Measurements from ENCODE around the gene REXO4. TPM values are rescaled to one million over a fixed set of nuclear protein-coding genes. Genes with fewer than 3 reads are reported as not detected.
A peak's percentile ranks its signal among the peaks of the same experiment; 100 is the strongest.

Gene REXO4
- total and polyA plus RNA-seq, 2 of the 8 experiments (the other 6 are each of a cell fraction or from before 2014, with no cell fraction given) = 19.1 to 38.3 TPM

DNA sequence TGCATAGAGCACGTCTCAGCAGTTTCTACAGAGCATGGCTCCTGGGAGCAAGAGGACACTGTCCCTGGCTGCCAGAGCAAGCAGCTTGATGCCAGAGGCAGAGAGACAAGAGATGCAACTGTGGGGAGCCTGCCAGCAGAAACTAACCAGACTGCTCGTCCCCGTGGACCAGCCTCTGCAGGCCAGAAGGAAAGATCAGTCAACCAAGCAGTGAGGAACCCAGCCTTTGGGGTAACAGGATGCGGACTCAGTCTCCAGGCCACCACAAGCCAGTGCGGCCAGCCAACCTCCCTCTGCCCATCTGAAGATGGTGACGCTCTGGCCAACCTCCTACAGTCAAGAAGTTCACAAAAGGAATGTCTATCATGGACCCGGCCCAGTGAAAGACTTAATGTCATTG lies 45.7 kb downstream of the REXO4 start:
- DNase-seq (ENCODE audit: low read depth in 1 of 2, low spot score in 2 of 2) = no peak
- H3K23ac ChIP-seq (ENCODE audit: insufficient read length) = no peak overlapping the region
- H4K91ac ChIP-seq (replicated peaks; ENCODE audit: insufficient read length, low read length) = no peak overlapping the region
- no peak overlapping the region for H3K9ac ChIP-seq (replicated peaks in 1 of 4; ENCODE audit: extremely low read depth in 1 of 4, low read depth in 3 of 4, low read length in 3 of 4)
- H3K4me1 ChIP-seq (replicated peaks in 1 of 4; ENCODE audit: control insufficient read depth in 3 of 4, insufficient read depth in 4 of 4, low read length in 3 of 4) = peaks cover 0 to 5% (median 0%) of the 10 kb centered on the region in 4 experiments; a peak in 1 of 7 replicates
- ChIA-PET POLR2A (ENCODE audit: partially characterized antibody) (interaction anchor here (1.3 to 19.9 kb wide), 3 partner anchors 9 to 29 kb away, joined by 5 to 461 read pairs (median 15); partner anchors contain the start of genes MED22, RPL7A, SURF1 and SURF2), CTCF (ENCODE audit: partially characterized antibody) (interaction anchor here (0.7 to 10.1 kb wide), 14 partner anchors 9 to 114 kb away, joined by 3 to 90 read pairs (median 3); partner anchors contain the start of genes SURF1 and SURF2)
- peaks cover 23 to 82% of the 10 kb centered on the region in 2 experiments for H3K79me2 ChIP-seq (ENCODE audit: control insufficient read depth in 1 of 2, insufficient read depth in 2 of 2, low read length in 2 of 2)
- H2BK12ac ChIP-seq (ENCODE audit: low read depth, low read length) = no peak overlapping the region
- no peaks in the 10 kb centered on the region; a peak in 1 of 4 replicates for H3K9me3 ChIP-seq (ENCODE audit: insufficient read depth in 2 of 2, low read depth in 1 of 2, low read length in 1 of 2)
- H3K27me3 ChIP-seq (replicated peaks in 1 of 4; ENCODE audit: control insufficient read depth in 3 of 4, extremely low read depth in 1 of 4, insufficient read depth in 3 of 4, low read length in 3 of 4) = peaks cover 0 to 5% (median 4%) of the 10 kb centered on the region in 4 experiments; a peak in 5 of 7 replicates
- H3K56ac ChIP-seq (replicated peaks; ENCODE audit: insufficient read length, low read depth, low read length) = no peak overlapping the region
- H2BK20ac ChIP-seq (ENCODE audit: low read length) = no peak overlapping the region
- no peak overlapping the region for H2AFZ ChIP-seq (ENCODE audit: low read length)
- H3K4me3 ChIP-seq (ENCODE audit: extremely low read depth in 1 of 4, insufficient read depth in 2 of 4, low read depth in 3 of 4, low read length in 4 of 4) = no peak overlapping the region
- peaks cover 8% of the 10 kb centered on the region; the same call in 1 of the 2 replicates for H3K23me2 ChIP-seq (ENCODE audit: low read depth, low read length)
- no peak overlapping the region for H4K5ac ChIP-seq (ENCODE audit: insufficient read length, low read depth, low read length)
- peak overlapping the region; percentile 52; the same call in 1 of the 2 replicates for H2BK5ac ChIP-seq (ENCODE audit: low read depth, low read length)
- H2BK15ac ChIP-seq (ENCODE audit: low read length) = no peak overlapping the region
- H2BK120ac ChIP-seq (replicated peaks; ENCODE audit: low read depth, low read length) = no peak overlapping the region
- H3K4ac ChIP-seq (replicated peaks; ENCODE audit: insufficient read length, low read depth, low read length) = no peak overlapping the region
- H3K4me2 ChIP-seq (ENCODE audit: insufficient read depth in 1 of 2, low read depth in 2 of 2, low read length in 2 of 2) = no peak overlapping the region
- H3K79me1 ChIP-seq (ENCODE audit: low read depth, low read length) = peaks cover 30% of the 10 kb centered on the region
- H3K18ac ChIP-seq (ENCODE audit: extremely low read depth, low read length) = no peak overlapping the region
- H3K36me3 ChIP-seq (ENCODE audit: control insufficient read depth in 2 of 4, insufficient read depth in 4 of 4, low read length in 3 of 4) = peaks cover 0 to 13% (median 8%) of the 10 kb centered on the region in 4 experiments; a peak in 5 of 8 replicates
- H2AK5ac ChIP-seq (ENCODE audit: low read depth, low read length) = no peak overlapping the region
- no peak overlapping the region for H4K8ac ChIP-seq (ENCODE audit: extremely low read depth, insufficient read depth, low read length)
- 83% methylated on average over 7 of the region's 7 CpGs; no CpG with 5 or more reads in 1 of the 2 experiments for WGBS, 2 experiments (ENCODE audit: extremely low coverage in 1 of 2, insufficient coverage in 1 of 2, insufficient read length in 1 of 2, insufficient replicate concordance in 2 of 2, low coverage in 1 of 2, low lambda C conversion rate in 2 of 2, missing lambda C conversion rate in 1 of 2)
- H4K20me1 ChIP-seq (replicated peaks in 1 of 2; ENCODE audit: control insufficient read depth in 1 of 2, insufficient read depth in 2 of 2, low read length in 2 of 2) = peaks cover 33 to 63% of the 10 kb centered on the region in 2 experiments
- no peak overlapping the region for H3K27ac ChIP-seq (ENCODE audit: low read depth, low read length)
- TF ChIP-seq, protein P1, sequence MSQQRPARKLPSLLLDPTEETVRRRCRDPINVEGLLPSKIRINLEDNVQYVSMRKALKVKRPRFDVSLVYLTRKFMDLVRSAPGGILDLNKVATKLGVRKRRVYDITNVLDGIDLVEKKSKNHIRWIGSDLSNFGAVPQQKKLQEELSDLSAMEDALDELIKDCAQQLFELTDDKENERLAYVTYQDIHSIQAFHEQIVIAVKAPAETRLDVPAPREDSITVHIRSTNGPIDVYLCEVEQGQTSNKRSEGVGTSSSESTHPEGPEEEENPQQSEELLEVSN (IDR thresholded peaks at IDR 0.05) = no peak
- no peak for TF ChIP-seq SP1 (IDR thresholded peaks at IDR 0.05; ENCODE audit: low read depth, low read length)
- no peak for FAIRE-seq
- H3K14ac ChIP-seq (ENCODE audit: insufficient read length) = no peak overlapping the region

Measured in H1 (cell line).